Measurements from ENCODE around the gene NANP. TPM values are rescaled to one million over a fixed set of nuclear protein-coding genes. Genes with fewer than 3 reads are reported as not detected.

NANP gene
- total RNA-seq, 1 experiment from 2014 or later, result 7.1 TPM

- H3K18ac ChIP-seq (ENCODE audit: insufficient read length, low read depth, low read length), result no peak overlapping the region
- no peak overlapping the region for H2BK15ac ChIP-seq (ENCODE audit: low read depth, low read length)
- no peak overlapping the region for H4K91ac ChIP-seq (ENCODE audit: insufficient read length, low read depth, low read length)
- H2BK12ac ChIP-seq (ENCODE audit: insufficient read length, low read depth, low read length), result no peak overlapping the region
- no peak overlapping the region for H4K5ac ChIP-seq (ENCODE audit: insufficient read length, low read depth, low read length)
- WGBS (ENCODE audit: extremely low coverage, insufficient read length, low lambda C conversion rate), result no CpG with 5 or more reads among the region's 3 CpGs
- Mint-ChIP-seq H3K4me3 (no peak overlapping the region), H3K9me3 (peaks cover 3 to 15% of the 10 kb centered on the region in 2 experiments; a peak in 3 of 5 replicates), H3K27me3 (ENCODE audit: low read depth) (no peaks in the 10 kb centered on the region), H3K4me1 (peaks cover 20 to 26% of the 10 kb centered on the region in 2 experiments), H3K36me3 (ENCODE audit: insufficient read depth in 1 of 3, low read depth in 3 of 3) (peaks cover 14 to 27% (median 16%) of the 10 kb centered on the region in 3 experiments), H3K27ac (no peak overlapping the region)
- no peaks in the 10 kb centered on the region for H3K23me2 ChIP-seq (ENCODE audit: insufficient read length, low read depth, low read length, poor library complexity, severe bottlenecking)
- no peak overlapping the region for H3K14ac ChIP-seq (ENCODE audit: insufficient read depth, low read length)
- no peak overlapping the region for H4K8ac ChIP-seq (replicated peaks; ENCODE audit: insufficient read length, low read depth, low read length)
- no peak overlapping the region for H3K9ac ChIP-seq (ENCODE audit: extremely low read depth, insufficient read length, low read length)
- no peaks in the 10 kb centered on the region for H3K27me3 ChIP-seq (ENCODE audit: insufficient read depth, low read length)
- H2BK120ac ChIP-seq (ENCODE audit: low read depth, low read length, poor library complexity, severe bottlenecking), result no peak overlapping the region
- no peak overlapping the region for H2BK20ac ChIP-seq (ENCODE audit: low read depth, low read length, poor library complexity, severe bottlenecking)
- no peak overlapping the region for H2BK5ac ChIP-seq (ENCODE audit: insufficient read length, low read length)
- H2AK5ac ChIP-seq (ENCODE audit: insufficient read length, low read length), result no peak overlapping the region
- no peaks in the 10 kb centered on the region for H3K79me1 ChIP-seq (ENCODE audit: insufficient read depth, low read depth, low read length, poor library complexity, severe bottlenecking)
- H4K20me1 ChIP-seq (ENCODE audit: control insufficient read depth, insufficient read depth, insufficient read length), result no peaks in the 10 kb centered on the region
- no peak overlapping the region for H3K4ac ChIP-seq (ENCODE audit: low read depth, low read length)
- H3K9me3 ChIP-seq (ENCODE audit: control insufficient read depth, low read depth, low read length), result no peaks in the 10 kb centered on the region
- H3K23ac ChIP-seq (ENCODE audit: insufficient read length, low read depth, low read length), result no peak overlapping the region
- no peak overlapping the region for H3K27ac ChIP-seq (ENCODE audit: insufficient read length, low read depth, low read length)
- H3K4me2 ChIP-seq (ENCODE audit: insufficient read depth, insufficient read length, low read length), result no peak overlapping the region
- no peak for DNase-seq
- no peak overlapping the region for H3T11ph ChIP-seq (ENCODE audit: low read length)
- TF ChIP-seq CTCF (conservative IDR thresholded peaks at IDR 0.05), result no peak
- H3K56ac ChIP-seq (ENCODE audit: insufficient read length, low read depth, low read length), result no peak overlapping the region
- H3K79me2 ChIP-seq (ENCODE audit: insufficient read depth, low read length), result no peaks in the 10 kb centered on the region
- peaks cover 6% of the 10 kb centered on the region; the same call in 1 of the 2 replicates for H3K4me1 ChIP-seq (ENCODE audit: insufficient read depth, low read length)
- no peak overlapping the region for H2AFZ ChIP-seq (ENCODE audit: low read length)
Observed at GRCh38 chr20:25644814-25645213, 21.0 kb upstream of the NANP start.
